Keratinocyte (primary cell): ENCODE results near the gene QPCT. TPM values are rescaled to one million over a fixed set of nuclear protein-coding genes. Genes with fewer than 3 reads are reported as not detected.

ENCODE experiments used
- DNase-seq: peaks from one replicate; pipeline ENCODE4 v3.0.0-alpha.2; 2011; ENCODE audit warnings: low read depth, missing footprints, low spot score
- FAIRE-seq: peaks from 2 replicates; lab custom pipeline; 2011; peaks lifted over from hg19 to GRCh38; lab: Jason Lieb, UNC
- H2AFZ ChIP-seq: 2 replicates; pipeline ENCODE4 v1.6.0; 2012; ENCODE audit warnings: low read length, control low read depth, inconsistent platforms; ENCODE audit not compliant: control insufficient read depth
- H3K27ac ChIP-seq: 2 replicates; pipeline ENCODE4 v1.5.1; 2011; ENCODE audit warnings: low read length; ENCODE audit not compliant: control insufficient read depth, insufficient read depth
- H3K27me3 ChIP-seq: 3 replicates; pipeline ENCODE4 v1.6.0; 2011; ENCODE audit warnings: low read length; ENCODE audit not compliant: control insufficient read depth, insufficient read depth; ENCODE audit errors: extremely low read depth
- H3K36me3 ChIP-seq, 2 experiments: 2 replicates in 1 of 2; 3 replicates in 1 of 2; pipeline ENCODE4 v1.5.1; 2011; ENCODE audit warnings: low read length in 2 of 2, mild to moderate bottlenecking in 1 of 2; ENCODE audit not compliant: control insufficient read depth in 2 of 2, insufficient read depth in 2 of 2; ENCODE audit errors: extremely low read depth in 1 of 2
- H3K4me1 ChIP-seq: 3 replicates; pipeline ENCODE4 v1.5.1; 2011; ENCODE audit warnings: low read length; ENCODE audit not compliant: control insufficient read depth, insufficient read depth; ENCODE audit errors: extremely low read depth
- H3K4me2 ChIP-seq: 3 replicates; pipeline ENCODE4 v1.6.0; 2011; ENCODE audit warnings: low read depth, low read length; ENCODE audit not compliant: control insufficient read depth, insufficient read depth; ENCODE audit errors: extremely low read depth
- H3K4me3 ChIP-seq, 3 experiments: fragments of 200-600 bp in 1 of 3; sonication (generic) in 1 of 3; 2 replicates in 2 of 3; 3 replicates in 1 of 3; pipeline ENCODE4 v1.5.1; 2011 to 2016; ENCODE audit warnings: low read length in 3 of 3, mild to moderate bottlenecking in 3 of 3, control low read depth in 2 of 3, inconsistent platforms in 1 of 3, low read depth in 1 of 3, mixed read lengths in 1 of 3, mixed run types in 1 of 3, moderate library complexity in 1 of 3; ENCODE audit not compliant: control insufficient read depth in 2 of 3, insufficient read depth in 2 of 3; ENCODE audit errors: extremely low read depth in 1 of 3
- H3K79me2 ChIP-seq: 2 replicates; pipeline ENCODE4 v1.6.0; 2012; ENCODE audit warnings: low read length; ENCODE audit not compliant: control insufficient read depth, insufficient read depth
- H3K9ac ChIP-seq: 3 replicates; pipeline ENCODE4 v1.6.0; 2011; ENCODE audit warnings: low read length; ENCODE audit not compliant: control insufficient read depth, insufficient read depth; ENCODE audit errors: extremely low read depth
- H3K9me1 ChIP-seq: 3 replicates; pipeline ENCODE4 v1.6.0; 2011; ENCODE audit warnings: low read length; ENCODE audit not compliant: control insufficient read depth, insufficient read depth; ENCODE audit errors: extremely low read depth
- H3K9me3 ChIP-seq: 2 replicates; pipeline ENCODE4 v1.5.1; 2012; ENCODE audit warnings: low read depth, low read length; ENCODE audit not compliant: control insufficient read depth
- H4K20me1 ChIP-seq: 3 replicates; pipeline ENCODE4 v1.6.0; 2011; ENCODE audit warnings: low read length; ENCODE audit not compliant: control insufficient read depth, insufficient read depth; ENCODE audit errors: extremely low read depth
- EZH2 ChIP-seq: IDR thresholded peaks from one replicate; pipeline ENCODE4 v1.6.1; 2012; ENCODE audit warnings: inconsistent platforms, mild to moderate bottlenecking, low read length, moderate library complexity
- dilution Hi-C: fragments of 300-500 bp; cut with MboI; formaldehyde crosslinking; loops from one replicate; pipeline ENCODE4 v1.7.0; 2020; ENCODE audit warnings: low sequenced_read_pairs; ENCODE audit not compliant: extremely low pct_ligation_motif_present
- polyA plus RNA-seq, 5 experiments: library from polyadenylated mRNA; depleted of rRNA in 3 of 5; stranded (reverse) in 3 of 5; stranded (forward) in 1 of 5; unstranded in 1 of 5; fragments of >200 nt; gene quantifications; 1 replicate in 1 of 5; 2 replicates in 3 of 5; 3 replicates in 1 of 5; pipeline versions ENCODE4 v1.2.1 to v1.2.3, GENCODE V29; 2011 to 2012; ENCODE audit warnings: missing spikeins in 2 of 5, low read depth in 1 of 5, low replicate concordance in 1 of 5
- TF ChIP-seq, protein P1 (sequence below), 3 experiments: IDR thresholded peaks in 1 of 3; conservative IDR thresholded peaks in 1 of 3; optimal IDR thresholded peaks in 1 of 3; 2 replicates in 2 of 3; 3 replicates in 1 of 3; pipeline versions ENCODE3 to v1.5.1; 2011; ENCODE audit warnings: low read length in 3 of 3, mild to moderate bottlenecking in 3 of 3, moderate library complexity in 2 of 3, control low read depth in 1 of 3, inconsistent platforms in 1 of 3; ENCODE audit not compliant: insufficient read depth in 2 of 3; ENCODE audit errors: extremely low read depth in 1 of 3

QPCT gene
- polyA plus RNA-seq, 1 donor (not counting 4 experiments of a cell fraction or from before 2014, with no cell fraction given) = 11.6 TPM

DNA sequence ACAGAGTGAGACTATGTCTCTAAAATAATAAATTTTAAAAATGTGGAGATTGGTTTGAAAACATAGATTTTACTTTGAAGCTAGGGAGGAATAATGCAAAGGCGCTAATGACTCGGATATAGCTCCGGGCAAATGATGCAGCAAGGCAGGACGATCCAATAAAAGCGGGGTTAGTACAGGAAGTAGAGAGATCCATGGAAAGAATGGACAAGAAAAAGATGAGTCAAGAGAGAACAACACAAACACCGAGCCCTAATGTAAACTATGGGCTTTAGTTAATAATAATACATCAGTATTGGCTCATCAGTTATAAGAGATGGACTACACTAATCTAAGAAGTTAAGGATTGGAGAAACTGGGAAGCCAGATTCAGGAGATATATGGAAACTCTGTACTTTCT is 74.5 kb downstream of the QPCT start:
- Histone ChIP-seq H3K79me2 (no peaks in the 10 kb centered on the region), H3K27me3 (no peaks in the 10 kb centered on the region), H3K36me3 (no peaks in the 10 kb centered on the region), H3K27ac (no peak overlapping the region), H3K9me1 (no peaks in the 10 kb centered on the region), H3K4me2 (no peak overlapping the region), H3K4me3 (no peak overlapping the region), H3K9ac (no peak overlapping the region), H3K9me3 (no peaks in the 10 kb centered on the region), H3K4me1 (no peaks in the 10 kb centered on the region), H4K20me1 (no peaks in the 10 kb centered on the region), H2AFZ (no peak overlapping the region)
- TF ChIP-seq, protein P1, sequence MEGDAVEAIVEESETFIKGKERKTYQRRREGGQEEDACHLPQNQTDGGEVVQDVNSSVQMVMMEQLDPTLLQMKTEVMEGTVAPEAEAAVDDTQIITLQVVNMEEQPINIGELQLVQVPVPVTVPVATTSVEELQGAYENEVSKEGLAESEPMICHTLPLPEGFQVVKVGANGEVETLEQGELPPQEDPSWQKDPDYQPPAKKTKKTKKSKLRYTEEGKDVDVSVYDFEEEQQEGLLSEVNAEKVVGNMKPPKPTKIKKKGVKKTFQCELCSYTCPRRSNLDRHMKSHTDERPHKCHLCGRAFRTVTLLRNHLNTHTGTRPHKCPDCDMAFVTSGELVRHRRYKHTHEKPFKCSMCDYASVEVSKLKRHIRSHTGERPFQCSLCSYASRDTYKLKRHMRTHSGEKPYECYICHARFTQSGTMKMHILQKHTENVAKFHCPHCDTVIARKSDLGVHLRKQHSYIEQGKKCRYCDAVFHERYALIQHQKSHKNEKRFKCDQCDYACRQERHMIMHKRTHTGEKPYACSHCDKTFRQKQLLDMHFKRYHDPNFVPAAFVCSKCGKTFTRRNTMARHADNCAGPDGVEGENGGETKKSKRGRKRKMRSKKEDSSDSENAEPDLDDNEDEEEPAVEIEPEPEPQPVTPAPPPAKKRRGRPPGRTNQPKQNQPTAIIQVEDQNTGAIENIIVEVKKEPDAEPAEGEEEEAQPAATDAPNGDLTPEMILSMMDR (optimal IDR thresholded peaks at IDR 0.05 in 1 of 3, IDR thresholded peaks at IDR 0.05 in 1 of 3, conservative IDR thresholded peaks at IDR 0.05 in 1 of 3; ENCODE audit: extremely low read depth in 1 of 3, insufficient read depth in 2 of 3, low read length in 3 of 3) = no peak
- TF ChIP-seq EZH2 = no peak
- DNase-seq = no peak
- FAIRE-seq = no peak
- dilution Hi-C loops = loop anchor here (25.0 kb wide), 1 partner anchor 443 kb away; no protein-coding TSS in a partner anchor

DNA sequence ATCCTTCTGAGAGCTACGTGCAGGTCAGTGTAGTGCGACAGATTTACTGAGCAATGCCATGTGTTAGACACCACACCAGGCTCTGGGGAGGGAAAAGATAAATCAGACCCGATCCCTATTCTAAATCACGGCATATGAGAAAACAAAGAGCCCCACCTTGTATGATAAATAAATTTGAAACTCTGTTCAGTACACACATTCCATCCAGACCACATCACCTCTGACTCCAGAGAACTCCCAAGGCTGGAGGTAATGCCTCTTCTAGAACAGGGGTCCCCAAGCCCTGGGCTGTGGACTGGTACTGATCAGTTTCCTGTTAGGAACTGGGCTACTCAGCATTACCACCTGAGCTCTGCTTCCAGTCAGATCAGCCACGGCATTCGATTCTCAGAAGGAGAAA is 77.3 kb downstream of the QPCT start:
- Histone ChIP-seq H3K36me3 (no peaks in the 10 kb centered on the region), H3K9me1 (no peaks in the 10 kb centered on the region), H3K27me3 (no peaks in the 10 kb centered on the region), H3K4me2 (no peak overlapping the region), H4K20me1 (no peaks in the 10 kb centered on the region), H2AFZ (no peak overlapping the region), H3K9ac (no peak overlapping the region), H3K4me3 (no peak overlapping the region), H3K4me1 (no peaks in the 10 kb centered on the region), H3K9me3 (no peaks in the 10 kb centered on the region), H3K27ac (no peak overlapping the region), H3K79me2 (no peaks in the 10 kb centered on the region)
- TF ChIP-seq EZH2 = no peak
- TF ChIP-seq, protein P1 (optimal IDR thresholded peaks at IDR 0.05 in 1 of 3, IDR thresholded peaks at IDR 0.05 in 1 of 3, conservative IDR thresholded peaks at IDR 0.05 in 1 of 3; ENCODE audit: extremely low read depth in 1 of 3, insufficient read depth in 2 of 3, low read length in 3 of 3) = no peak
- dilution Hi-C loops = loop anchor here (25.0 kb wide), 1 partner anchor 441 kb away; no protein-coding TSS in a partner anchor
- FAIRE-seq (no peak), DNase-seq (no peak)
